HCT116 (cell line): Measurements from ENCODE around the gene LSM12. TPM values are rescaled to one million over a fixed set of nuclear protein-coding genes. Genes with fewer than 3 reads are reported as not detected.

Experiments
- ATAC-seq: fragments of 200-7000 bp; cut with Tn5 transposase; 2 replicates; pipeline ENCODE4 v1.9.1; 2020; ENCODE audit warnings: mild to moderate bottlenecking, moderate library complexity
- Bru-seq: library from RNA; stranded (reverse); fragments of 400-500 nt; gene quantifications from one replicate; lab custom pipeline; 2021; lab: Mats Ljungman, UMichigan
- BruChase-seq, 2 experiments: library from RNA; stranded (reverse); fragments of 400-500 nt; gene quantifications; one replicate each; lab custom pipeline; 2021; lab: Mats Ljungman, UMichigan
- BruUV-seq: library from RNA; stranded (reverse); fragments of 400-500 nt; replicated peaks from 2 replicates; lab custom pipeline; 2021; lab: Mats Ljungman, UMichigan
- CTCF ChIA-PET: fragments of 300-600 bp; sonication (Branson Sonifier 250); formaldehyde crosslinking; loops from one replicate; lab custom pipeline; 2021; ENCODE audit warnings: antibody characterized with exemption; lab: Charles Lee
- POLR2A ChIA-PET: fragments of 300-600, 350-600 bp; sonication (Branson Sonifier 250); formaldehyde crosslinking; loops from one replicate; lab custom pipeline; 2021; ENCODE audit warnings: antibody characterized with exemption; lab: Charles Lee
- RAD21 ChIA-PET, 2 experiments: fragments of 300-600 bp; sonication (Branson Sonifier 250); formaldehyde crosslinking; loops; one replicate each; lab custom pipeline; 2023; ENCODE audit warnings: low total read pairs in 2 of 2; ENCODE audit not compliant: uncharacterized antibody in 2 of 2, unreplicated experiment in 2 of 2, low non-redundant PET in 1 of 2; lab: Charles Lee
- DNase-seq: peaks from one replicate; pipeline ENCODE4 v3.0.0-alpha.2; 2010; ENCODE audit warnings: low read depth, low spot score
- H2AFZ ChIP-seq: fragments of 200-600 bp; shearing (Covaris generic), sonication (generic); 2 replicates; pipeline ENCODE4 v1.6.1; 2017; ENCODE audit warnings: low read depth, mixed run types, mixed read lengths, antibody characterized with exemption, low read length; ENCODE audit not compliant: poor library complexity, severe bottlenecking
- H3K27ac ChIP-seq: 2 replicates; pipeline ENCODE4 v1.5.1; 2012; ENCODE audit warnings: low read depth, low read length
- H3K27me3 ChIP-seq: fragments of 200-600 bp; sonication (generic); 2 replicates; pipeline ENCODE4 v1.6.1; 2016; ENCODE audit warnings: mixed run types, low read length, mixed read lengths; ENCODE audit not compliant: insufficient read depth
- H3K36me3 ChIP-seq, 2 experiments: fragments of 200-500 bp in 1 of 2; fragments of 200-600 bp in 1 of 2; sonication (Bioruptor generic) in 1 of 2; sonication (generic) in 1 of 2; 2 replicates each; pipeline versions ENCODE4 v1.5.1 to v1.6.1; 2014 to 2016; ENCODE audit warnings: low read length in 2 of 2, inconsistent platforms in 1 of 2, mixed read lengths in 1 of 2, mixed run types in 1 of 2; ENCODE audit not compliant: insufficient read depth in 2 of 2, control insufficient read depth in 1 of 2
- H3K4me1 ChIP-seq, 2 experiments: fragments of 200-600 bp in 1 of 2; sonication (generic) in 1 of 2; 2 replicates each; pipeline versions ENCODE4 v1.5.1 to v1.6.1; 2012 to 2017; ENCODE audit warnings: low read length in 2 of 2, inconsistent platforms in 1 of 2, mild to moderate bottlenecking in 1 of 2, mixed read lengths in 1 of 2, mixed run types in 1 of 2, moderate library complexity in 1 of 2; ENCODE audit not compliant: insufficient read depth in 2 of 2, control insufficient read depth in 1 of 2
- H3K4me2 ChIP-seq: fragments of 200-600 bp; sonication (generic); 2 replicates; pipeline ENCODE4 v1.6.1; 2017; ENCODE audit warnings: mixed run types, low read length, mixed read lengths
- H3K4me3 ChIP-seq, 2 experiments: fragments of 200-600 bp in 1 of 2; sonication (generic) in 1 of 2; replicated peaks in 1 of 2; 2 replicates each; pipeline ENCODE4 v1.5.1; 2011 to 2016; ENCODE audit warnings: low read length in 2 of 2, control low read depth in 1 of 2, low read depth in 1 of 2, mild to moderate bottlenecking in 1 of 2, mixed read lengths in 1 of 2, mixed run types in 1 of 2
- H3K79me2 ChIP-seq: fragments of 200-600 bp; sonication (generic); 2 replicates; pipeline ENCODE4 v1.6.1; 2017; ENCODE audit warnings: mild to moderate bottlenecking, mixed run types, low read length, moderate library complexity, mixed read lengths; ENCODE audit not compliant: insufficient read depth
- H3K9ac ChIP-seq: fragments of 200-600 bp; sonication (generic); 2 replicates; pipeline ENCODE4 v1.6.1; 2016; ENCODE audit warnings: low read length, mixed read lengths
- H3K9me2 ChIP-seq: fragments of 200-600 bp; sonication (generic), shearing (Covaris generic); 2 replicates; pipeline ENCODE4 v1.6.1; 2017; ENCODE audit warnings: mixed run types, mild to moderate bottlenecking, moderate library complexity; ENCODE audit not compliant: insufficient read depth
- H3K9me3 ChIP-seq, 2 experiments: fragments of 200-500 bp in 1 of 2; fragments of 200-600 bp in 1 of 2; sonication (Bioruptor generic) in 1 of 2; sonication (generic) in 1 of 2; 2 replicates each; pipeline ENCODE4 v1.6.1; 2014 to 2017; ENCODE audit warnings: low read length in 2 of 2, mixed read lengths in 2 of 2, inconsistent platforms in 1 of 2, low read depth in 1 of 2, mild to moderate bottlenecking in 1 of 2, mixed run types in 1 of 2, moderate library complexity in 1 of 2; ENCODE audit not compliant: control insufficient read depth in 1 of 2, insufficient read depth in 1 of 2
- H4K20me1 ChIP-seq: fragments of 200-600 bp; sonication (generic), shearing (Covaris generic); 2 replicates; pipeline ENCODE4 v1.6.1; 2017; ENCODE audit warnings: mixed run types, mild to moderate bottlenecking, moderate library complexity; ENCODE audit not compliant: insufficient read depth
- ATF3 ChIP-seq: IDR thresholded peaks from 2 replicates; pipeline ENCODE4 v1.6.1; 2012
- CBX3 ChIP-seq: IDR thresholded peaks from 2 replicates; pipeline ENCODE4 v1.6.1; 2012; ENCODE audit warnings: low read depth
- CTCF ChIP-seq, 3 experiments: fragments of 200-600 bp in 1 of 3; sonication (generic) in 1 of 3; IDR thresholded peaks in 2 of 3; conservative IDR thresholded peaks in 1 of 3; 2 replicates each; pipeline ENCODE4 v1.5.1; 2012 to 2017; ENCODE audit warnings: low read depth in 2 of 3, low read length in 2 of 3, antibody characterized with exemption in 1 of 3, borderline replicate concordance in 1 of 3, control low read depth in 1 of 3, mild to moderate bottlenecking in 1 of 3, mixed read lengths in 1 of 3, mixed run types in 1 of 3, moderate library complexity in 1 of 3; ENCODE audit not compliant: insufficient read depth in 1 of 3
- EGR1 ChIP-seq: IDR thresholded peaks from 2 replicates; pipeline ENCODE4 v1.6.1; 2012; ENCODE audit warnings: low read depth
- ELF1 ChIP-seq: IDR thresholded peaks from 2 replicates; pipeline ENCODE4 v1.6.1; 2012; ENCODE audit warnings: low read depth, borderline replicate concordance
- EZH2 ChIP-seq: fragments of 200-600 bp; sonication (generic); IDR thresholded peaks from 2 replicates; pipeline ENCODE4 v1.6.1; 2017; ENCODE audit warnings: antibody characterized with exemption, mixed run types
- EZH2phosphoT487 ChIP-seq: fragments of 200-600 bp; IDR thresholded peaks from 2 replicates; pipeline ENCODE4 v1.6.1; 2018; ENCODE audit warnings: antibody characterized with exemption, borderline replicate concordance
- FOSL1 ChIP-seq: IDR thresholded peaks from 2 replicates; pipeline ENCODE4 v1.6.1; 2012; ENCODE audit warnings: low read depth
- JUND ChIP-seq: IDR thresholded peaks from 2 replicates; pipeline ENCODE4 v1.6.1; 2012
- MAX ChIP-seq: IDR thresholded peaks from 2 replicates; pipeline ENCODE4 v1.6.1; 2012
- POLR2A ChIP-seq: IDR thresholded peaks from 2 replicates; pipeline ENCODE4 v1.7.0; 2011; ENCODE audit warnings: borderline replicate concordance; ENCODE audit not compliant: insufficient read depth, insufficient read length; ENCODE audit errors: extremely low read depth
- POLR2AphosphoS5 ChIP-seq: IDR thresholded peaks from 2 replicates; pipeline ENCODE4 v1.6.1; 2011; ENCODE audit warnings: mild to moderate bottlenecking, low read depth, low read length, moderate library complexity
- RAD21 ChIP-seq: IDR thresholded peaks from 2 replicates; pipeline ENCODE4 v1.6.1; 2012; ENCODE audit warnings: low read depth, mild to moderate bottlenecking
- SIN3A ChIP-seq: IDR thresholded peaks from 2 replicates; pipeline ENCODE4 v1.6.1; 2012; ENCODE audit warnings: low read depth
- SP1 ChIP-seq: IDR thresholded peaks from 2 replicates; pipeline ENCODE4 v1.6.1; 2012; ENCODE audit warnings: low read depth
- SRF ChIP-seq: IDR thresholded peaks from 2 replicates; pipeline ENCODE4 v1.6.1; 2012; ENCODE audit warnings: low read depth
- TCF7L2 ChIP-seq: IDR thresholded peaks from 2 replicates; pipeline ENCODE4 v1.7.0; 2011; ENCODE audit warnings: borderline replicate concordance, inconsistent platforms; ENCODE audit not compliant: insufficient read depth, insufficient read length; ENCODE audit errors: extremely low read depth
- YY1 ChIP-seq: IDR thresholded peaks from 2 replicates; pipeline ENCODE4 v1.6.1; 2011; ENCODE audit warnings: low read length, low read depth, moderate library complexity, mild to moderate bottlenecking; ENCODE audit not compliant: insufficient replicate concordance; ENCODE audit errors: extremely low read depth
- ZBTB33 ChIP-seq: IDR thresholded peaks from 2 replicates; pipeline ENCODE4 v1.6.1; 2011; ENCODE audit warnings: mild to moderate bottlenecking, low read length, moderate library complexity; ENCODE audit not compliant: insufficient replicate concordance; ENCODE audit errors: extremely low read depth
- ZFX ChIP-seq: fragments of 450-650 bp; IDR thresholded peaks from 2 replicates; pipeline ENCODE4 v1.6.1; 2017
- ZNF274 ChIP-seq: fragments of 200-500 bp; sonication (Bioruptor generic); IDR thresholded peaks from 2 replicates; pipeline ENCODE4 v1.6.1; 2014; ENCODE audit warnings: mild to moderate bottlenecking, low read depth, low read length, inconsistent platforms
- intact Hi-C: fragments of 100-400 bp; cut with micrococcal nuclease; formaldehyde crosslinking; loops from 2 replicates; pipeline ENCODE4 v1.10.0; 2022
- long read RNA-seq: library from polyadenylated mRNA; unstranded; transcript quantifications from one replicate; pipeline ENCODE4 v2.0.0, GENCODE V29; 2021; ENCODE audit not compliant: unreplicated experiment
- polyA plus RNA-seq: library from polyadenylated mRNA; unstranded; fragments of >200 nt; gene quantifications from 2 replicates; pipeline ENCODE4 v1.2.1, GENCODE V29; 2012; ENCODE audit warnings: missing spikeins
- total RNA-seq: library from RNA; stranded (reverse); gene quantifications from one replicate; pipeline ENCODE4 v1.2.1, GENCODE V29; 2021; ENCODE audit not compliant: unreplicated experiment

The LSM12 gene
- total RNA-seq (99.6 TPM), Bru-seq, nascent RNA (percentile 89 among the genes with signal in this experiment), BruChase-seq, experiment 1, labeled RNA remaining after a 6-hour chase (percentile 92 among the genes with signal in this experiment), BruChase-seq, experiment 2, labeled RNA remaining after a 2-hour chase (percentile 87 among the genes with signal in this experiment)
- 44.3 and 45.4 TPM in 2 replicates for polyA plus RNA-seq
- long read RNA-seq, transcript LSM12-201 (5 exons, 2,308 nt) = major isoform, 64 of 108 reads
- long read RNA-seq, partial matches to known transcripts = 8 of 108 reads
- long read RNA-seq, other reads (novel, unspliced or antisense) = 30 of 108 reads

- intact Hi-C loops = no loop called here
- ChIA-PET CTCF (no interaction called here), RAD21 (no interaction called here), POLR2A (interaction anchor here (0.6 to 1.6 kb wide), 4 partner anchors 45 to 219 kb away, joined by 3 read pairs; partner anchors contain the start of gene HDAC5)
- peak; percentile 77 for ATAC-seq
- peaks cover 14 to 41% of the 10 kb centered on the region in 2 experiments for H3K4me1 ChIP-seq
- H3K36me3 ChIP-seq = peaks cover 22 to 28% of the 10 kb centered on the region in 2 experiments
- H4K20me1 ChIP-seq = no peaks in the 10 kb centered on the region
- DNase-seq = peak; percentile 72
- no peaks in the 10 kb centered on the region for H3K9me2 ChIP-seq
- peak within 1 kb of the TSS; percentile 98 to 99 for H3K4me3 ChIP-seq
- peak within 1 kb of the TSS; percentile 99 for H3K4me2 ChIP-seq
- BruUV-seq = no TSS peak
- H3K9ac ChIP-seq = peak within 1 kb of the TSS; percentile 99
- no peaks in the 10 kb centered on the region for H3K9me3 ChIP-seq
- no peaks in the 10 kb centered on the region for H3K27me3 ChIP-seq
- H2AFZ ChIP-seq = no peak within 1 kb of the TSS
- H3K79me2 ChIP-seq = peaks cover 59% of the 10 kb centered on the region
- H3K27ac ChIP-seq = peak within 1 kb of the TSS; percentile 93
- TF ChIP-seq MAX (no peak), EZH2phosphoT487 (no peak), TCF7L2 (no peak), JUND (no peak), CBX3 (no peak), ZBTB33 (no peak), SP1 (no peak; the same call in 1 of the 2 replicates), POLR2A (peak; percentile 70), FOSL1 (no peak), ZNF274 (no peak), ATF3 (no peak), YY1 (peak; percentile 89), POLR2AphosphoS5 (peak; percentile 67), RAD21 (no peak), ZFX (peak; percentile 67; the same call in 1 of the 2 replicates), EGR1 (no peak), SIN3A (peak; percentile 49; the same call in 1 of the 2 replicates), SRF (no peak), EZH2 (no peak), CTCF (IDR thresholded peaks at IDR 0.05 in 2 of 3, conservative IDR thresholded peaks at IDR 0.05 in 1 of 3; ENCODE audit: borderline replicate concordance in 1 of 3, insufficient read depth in 1 of 3, low read depth in 2 of 3, low read length in 2 of 3) (no peak), ELF1 (no peak)
Measured at GRCh38 chr17:44066204-44066930, at the start of gene LSM12. Gene LSM12 (minus strand): TSS chr17:44066671. CDS start chr17:44066587, 84 bp downstream.
